Measurements from ENCODE around the gene MEI4.
"Not testable (repeated sequence)": the region's sequence is repeated elsewhere in the genome, so short reads cannot be mapped to it uniquely, and the experiment has no call there.

MEI4 gene

GRCh38 chr6:77652739-77653138 is at the start of gene MEI4:
Gene MEI4, plus strand, starts transcription at chr6:77653039. Its CDS starts 37,633 bp downstream, at chr6:77690672.
- no peak for DNase-seq

DNA sequence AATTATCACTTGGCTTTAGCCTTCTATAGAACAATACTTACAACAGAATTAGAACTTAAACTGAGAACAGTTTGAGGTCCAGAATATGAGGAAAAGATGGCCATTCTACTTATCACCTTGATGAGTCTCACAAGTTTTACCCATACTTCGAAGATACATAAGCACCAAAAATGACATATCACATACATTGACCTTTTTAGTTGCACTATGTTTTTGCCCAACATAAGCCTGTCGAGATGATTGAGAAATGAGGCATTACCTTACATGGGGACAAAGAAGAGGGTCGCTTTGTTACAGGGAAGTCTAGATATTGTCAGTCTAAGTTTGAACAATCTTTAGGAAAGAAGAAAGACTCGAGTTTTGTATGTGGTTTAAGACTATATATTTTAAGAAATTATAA is 48.4 kb upstream of the MEI4 start:
- DNase-seq = no peak

- no peak for DNase-seq
Observed at GRCh38 chr6:77607004-77607403, 45.8 kb upstream of the MEI4 start.

DNA sequence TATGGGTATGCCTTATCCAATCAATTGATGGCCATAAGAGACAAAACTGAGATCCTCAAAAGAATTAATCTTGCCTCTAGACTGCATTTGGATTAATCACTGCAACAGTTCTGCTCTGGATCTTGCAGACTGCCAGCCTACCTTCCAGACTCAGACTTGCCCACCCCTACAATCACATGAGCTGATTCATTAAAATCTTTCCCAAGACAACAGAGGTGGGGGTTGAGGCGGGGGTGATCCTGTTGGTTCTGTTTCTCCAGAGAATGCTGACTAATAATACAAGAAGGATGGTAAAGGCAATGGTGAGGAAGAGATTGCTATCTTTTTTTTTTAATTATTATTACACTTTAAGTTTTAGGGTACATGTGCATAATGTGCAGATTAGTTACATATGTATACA is 43.7 kb upstream of the MEI4 start:
- no peak for DNase-seq

GRCh38 chr6:77619114-77619513 is 33.7 kb upstream of the MEI4 start:
- no peak for DNase-seq

GRCh38 chr6:77620278-77620882 is 32.5 kb upstream of the MEI4 start:
- no peak for DNase-seq

- no peak for DNase-seq
Observed at GRCh38 chr6:77624515-77624914, 28.3 kb upstream of the MEI4 start.

DNA sequence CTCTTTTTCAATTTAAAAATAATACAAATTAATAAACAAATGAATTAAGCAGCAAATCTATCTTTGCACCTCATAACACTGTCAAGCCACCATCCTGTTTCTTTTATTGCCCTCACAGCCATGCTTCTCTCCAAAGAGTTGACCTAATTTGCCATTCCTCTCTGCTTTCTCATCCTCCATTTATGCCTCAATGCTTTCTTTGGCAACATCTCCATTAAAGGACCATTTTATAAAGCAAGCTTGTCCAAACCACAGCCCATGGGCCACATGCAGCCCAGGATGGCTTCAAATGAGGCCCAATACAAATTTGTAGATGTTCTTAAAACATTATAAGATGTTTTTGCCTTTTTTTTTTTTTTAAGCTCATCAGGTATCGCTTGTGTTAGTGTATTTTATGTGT is 26.4 kb upstream of the MEI4 start:
- DNase-seq = no peak

DNA sequence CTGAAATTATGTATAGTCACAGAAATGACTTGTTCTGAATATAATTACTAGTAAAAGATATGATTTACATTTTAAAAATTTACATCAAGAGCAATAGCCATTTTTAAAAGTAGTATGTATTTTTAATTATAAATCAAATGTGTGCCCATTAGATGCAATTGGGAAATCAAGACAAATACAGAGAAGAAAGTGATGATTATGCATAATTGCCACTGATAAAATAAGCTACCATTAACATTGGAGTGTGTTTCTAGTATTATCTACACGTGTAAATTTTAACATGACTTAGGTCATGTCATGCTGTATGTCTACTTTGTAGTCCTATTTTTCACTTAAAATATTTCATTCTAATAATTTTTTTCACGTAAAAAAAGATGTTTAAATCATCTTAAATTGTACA is 22.8 kb upstream of the MEI4 start:
- no peak for DNase-seq

GRCh38 chr6:77633471-77633870 is 19.4 kb upstream of the MEI4 start:
- DNase-seq = no peak

GRCh38 chr6:77633993-77634715 is 18.7 kb upstream of the MEI4 start:
- DNase-seq = no peak

DNA sequence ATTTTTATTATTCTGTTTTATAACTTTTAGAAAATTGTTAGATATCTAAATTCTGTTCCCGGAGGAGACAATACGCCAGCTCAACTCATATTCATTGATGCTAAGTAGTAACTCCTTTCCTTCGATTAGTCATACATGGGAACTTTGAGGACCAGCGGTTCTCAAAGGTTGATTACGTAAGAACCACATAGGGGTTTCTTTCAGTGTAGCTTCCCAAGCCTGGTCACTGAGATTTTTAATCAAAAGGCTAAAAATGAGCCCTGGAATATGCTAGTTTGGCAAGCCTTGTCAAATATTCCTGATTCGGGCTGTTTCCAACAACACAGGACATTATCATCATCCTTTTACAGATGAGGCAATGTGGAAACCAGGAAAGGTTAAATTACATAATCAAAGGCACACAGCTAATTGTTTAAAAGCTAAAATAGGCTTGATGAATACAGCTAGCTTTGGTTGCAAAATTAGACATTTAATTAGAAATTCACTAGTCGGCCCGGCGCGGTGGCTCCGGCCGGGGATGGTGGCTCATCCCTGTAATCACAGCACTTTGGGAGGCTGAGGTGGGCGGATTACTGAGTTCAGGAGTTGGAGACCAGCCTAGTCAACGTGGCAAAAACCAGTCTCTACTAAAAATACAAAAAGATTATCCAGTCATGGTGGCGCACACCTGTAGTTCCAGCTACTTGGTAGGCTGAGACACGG is 14.6 kb upstream of the MEI4 start:
- no peak for DNase-seq

DNA sequence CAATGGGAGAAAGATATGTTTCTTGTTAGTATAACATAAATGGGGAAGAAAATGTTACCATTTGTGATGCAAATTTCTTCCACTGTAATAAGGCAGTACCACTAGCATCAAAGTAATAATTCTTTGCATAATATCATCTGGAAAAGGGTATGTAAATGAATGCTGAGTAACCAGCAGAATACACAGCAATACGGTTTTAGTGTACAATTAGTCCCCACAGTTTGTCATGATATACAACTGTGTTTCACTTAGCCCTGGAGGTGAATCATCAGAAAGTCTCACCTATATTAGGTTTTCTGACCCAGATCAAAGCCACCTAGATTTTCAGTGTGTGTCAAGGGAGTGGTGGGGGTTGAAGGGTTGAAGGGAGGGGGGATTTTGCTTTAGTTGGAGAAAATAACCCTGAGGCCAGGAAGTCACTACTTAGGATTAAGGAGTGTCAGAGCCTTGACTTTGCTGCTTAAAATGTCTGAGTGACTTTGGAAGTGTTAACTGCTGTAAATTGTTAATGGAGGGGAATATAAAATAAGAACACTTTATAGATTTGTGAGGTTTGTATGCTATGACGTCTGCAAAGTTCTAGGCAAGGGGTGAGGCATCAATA is 8.6 kb upstream of the MEI4 start:
- DNase-seq = no peak

DNA sequence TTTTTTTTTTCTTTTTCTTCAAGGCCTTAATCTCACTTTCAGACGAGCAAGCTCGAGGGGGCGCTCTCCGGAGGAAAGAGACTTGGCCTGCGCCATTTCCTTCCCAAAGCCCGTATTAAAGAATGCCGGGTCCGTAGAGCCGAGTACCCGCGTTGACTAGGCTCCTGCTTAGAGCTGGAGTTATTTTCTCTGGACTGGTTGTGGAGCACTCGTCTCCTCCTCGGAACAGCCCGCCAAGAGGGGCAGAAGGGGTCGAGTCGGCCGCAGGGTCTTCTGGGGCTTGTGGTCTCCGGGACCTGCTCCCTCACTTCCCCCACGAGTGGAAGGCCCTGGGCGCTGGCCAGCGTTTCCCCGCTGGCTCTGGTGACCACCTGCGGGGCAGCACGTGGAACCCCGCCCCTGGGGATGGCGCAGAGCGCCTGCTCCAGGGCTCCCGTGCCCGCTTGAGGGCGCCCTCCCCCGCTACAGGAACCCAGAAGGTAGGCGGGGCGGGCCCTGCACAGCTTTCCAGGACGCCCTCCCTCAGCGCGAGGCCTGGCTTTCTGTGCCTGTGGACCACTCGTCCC is 2.7 kb upstream of the MEI4 start:
- peak in 1 of 2 donors; percentile 19 for DNase-seq

DNA sequence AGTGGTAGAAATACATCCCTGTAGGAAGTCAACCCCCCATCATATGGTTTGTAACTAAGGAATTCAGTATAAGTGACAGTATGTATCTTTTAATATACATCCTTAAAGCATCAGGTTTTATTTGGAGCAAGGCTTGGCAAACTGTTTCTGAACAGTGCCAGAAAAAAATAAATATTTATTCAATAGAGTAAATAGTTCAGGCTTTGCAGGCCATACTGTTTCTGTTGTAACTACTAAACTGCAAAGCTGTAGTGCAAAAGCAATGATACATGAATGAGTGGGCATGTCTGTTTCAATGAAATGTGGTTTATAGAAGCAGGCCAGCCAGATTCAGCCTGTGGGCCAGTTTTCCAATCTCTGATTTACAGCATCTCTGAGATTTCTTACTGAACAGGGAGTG is 977 bp downstream of the MEI4 start:
- DNase-seq = no peak

DNA sequence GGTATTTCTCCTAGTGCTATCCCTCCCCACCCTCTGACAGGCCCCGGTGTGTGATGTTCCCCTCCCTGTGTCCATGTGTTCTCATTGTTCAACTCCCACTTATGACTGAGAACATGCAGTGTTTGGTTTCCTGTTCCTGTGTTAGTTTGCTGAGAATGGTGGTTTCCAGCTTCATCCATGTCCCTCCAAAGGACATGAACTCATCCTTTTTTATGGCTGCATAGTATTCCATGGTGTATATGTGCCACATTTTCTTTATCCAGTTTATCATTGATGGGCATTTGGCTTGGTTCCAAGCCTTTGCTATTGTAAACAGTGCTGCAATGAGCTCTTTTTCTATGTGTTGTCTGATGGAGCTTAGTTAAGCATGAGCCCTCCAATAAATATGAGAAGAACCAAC is 2.2 kb downstream of the MEI4 start:
- DNase-seq = not testable (repeated sequence)

DNA sequence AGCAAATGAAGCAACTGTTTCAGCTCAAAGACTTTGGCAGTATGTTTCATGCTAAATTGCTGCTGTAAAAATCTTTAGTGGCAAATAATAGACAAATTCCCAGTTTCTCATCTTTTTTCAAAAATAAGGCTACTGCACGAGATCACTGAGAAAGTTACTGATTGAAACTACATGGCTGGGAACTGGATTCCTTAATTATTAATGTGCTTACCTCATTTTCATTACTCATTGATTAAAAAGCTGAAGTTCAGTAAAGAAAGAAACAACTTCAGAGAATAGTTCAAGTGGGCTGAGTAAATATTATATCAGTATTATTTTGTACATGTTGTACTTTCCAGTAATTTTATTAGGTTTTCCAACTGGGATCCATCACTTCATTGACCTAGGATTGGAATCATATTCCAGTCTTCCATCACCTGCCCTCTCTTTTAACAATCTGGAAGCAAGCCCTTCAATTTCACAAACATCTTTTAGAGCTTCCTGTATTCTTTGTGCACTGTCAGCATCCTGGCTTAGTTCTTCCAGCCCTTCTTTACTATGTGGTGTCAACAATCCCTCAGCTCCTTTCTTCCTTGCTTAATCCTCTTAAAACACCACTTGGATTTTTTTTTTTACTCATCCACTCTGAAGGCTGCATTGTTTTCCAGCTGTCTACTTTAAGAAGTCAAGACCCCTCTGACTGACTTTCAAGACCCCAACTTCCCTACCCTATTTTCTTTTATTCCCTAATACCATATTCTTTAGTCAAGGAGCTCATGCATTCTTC is 4.3 kb downstream of the MEI4 start:
- no peak for DNase-seq

- no peak for DNase-seq
Observed at GRCh38 chr6:77666340-77666739, 13.5 kb downstream of the MEI4 start.

DNA sequence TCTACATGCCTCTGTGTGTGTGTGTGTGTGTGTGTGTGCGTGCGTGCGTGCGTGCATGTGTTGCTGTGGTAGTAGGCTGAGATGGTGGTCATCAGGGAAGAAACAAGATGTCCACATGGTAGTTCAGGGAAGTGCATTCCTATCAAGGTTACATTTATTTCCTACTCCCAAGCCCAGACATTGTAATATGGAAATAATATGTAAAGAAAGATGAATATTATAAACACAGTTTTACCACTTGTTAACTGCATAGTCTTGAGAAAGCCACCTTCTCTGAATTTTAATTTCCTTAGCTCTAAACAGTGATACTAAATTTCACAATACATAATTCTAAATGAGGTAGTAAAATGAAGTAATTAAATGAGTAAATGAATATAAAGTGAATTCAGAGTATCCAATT is 14.0 kb downstream of the MEI4 start:
- no peak for DNase-seq

DNA sequence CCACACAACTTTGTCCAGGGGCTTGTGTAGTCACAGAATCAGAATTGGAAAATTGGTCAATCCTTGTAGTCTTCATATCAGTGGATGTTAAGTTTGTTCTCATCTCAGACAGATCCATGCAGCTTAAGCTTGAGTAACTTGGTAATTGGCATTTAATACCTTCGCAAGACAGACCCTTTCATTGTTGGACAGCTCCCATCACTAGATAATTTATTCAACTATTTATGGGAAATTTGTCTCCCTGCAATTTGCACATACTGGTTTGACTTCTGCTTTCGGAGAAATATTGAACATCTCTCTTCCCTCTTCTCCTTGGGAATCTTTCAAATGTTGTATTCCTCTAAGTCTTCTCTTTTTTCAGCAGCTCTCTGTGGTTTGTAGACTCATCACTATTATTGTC is 17.1 kb downstream of the MEI4 start:
- no peak for DNase-seq

DNA sequence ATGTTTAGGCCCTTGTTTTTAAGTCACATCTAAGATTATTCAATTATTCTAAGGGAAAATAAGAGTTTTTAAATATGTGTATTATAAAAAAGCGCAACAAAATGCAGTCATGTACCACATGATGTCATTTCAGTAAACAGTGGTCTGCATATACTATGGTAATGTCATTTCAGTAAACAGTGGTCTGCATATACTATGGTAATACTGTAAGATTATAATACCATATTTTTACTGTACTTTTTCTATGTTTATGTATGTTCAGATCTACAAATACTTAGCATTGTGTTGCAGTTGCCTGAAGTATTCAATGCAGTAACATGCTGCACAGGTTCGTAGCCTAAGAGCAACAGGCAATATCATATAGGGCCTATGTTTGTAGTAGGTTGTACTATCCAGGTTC is 21.4 kb downstream of the MEI4 start:
- no peak for DNase-seq

- no peak for DNase-seq
Observed at GRCh38 chr6:77678048-77678447, 25.2 kb downstream of the MEI4 start.

DNA sequence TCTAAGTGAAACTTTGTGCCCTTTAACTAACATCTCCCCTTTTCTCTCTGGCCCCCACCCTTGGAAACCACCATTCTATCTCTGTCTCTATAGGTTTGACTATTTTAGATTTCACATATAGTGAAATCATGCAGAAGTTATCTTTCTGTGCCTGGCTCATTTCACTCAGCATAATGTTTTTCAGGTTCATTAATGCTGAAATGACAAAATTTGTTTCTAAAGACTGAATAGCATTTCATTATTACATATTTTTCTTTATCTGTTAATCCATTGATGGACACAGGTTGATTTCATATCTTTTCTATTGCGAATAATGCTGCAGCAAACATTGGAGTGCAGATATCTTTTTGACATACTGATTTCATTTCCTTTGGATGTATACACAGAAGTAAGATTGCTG is 30.7 kb downstream of the MEI4 start:
- no peak for DNase-seq

All from stimulated activated CD4-positive, alpha-beta T cell treated with anti-CD3 and anti-CD28 coated beads, Interleukin-2, amount 100 ng/mL, for 24 hours (primary cell).